ENCODE results near the gene DBF4B.

DBF4B gene

GRCh38 chr17:44778656-44779210, 70.3 kb downstream of the DBF4B start:
- DNase-seq: no peak

GRCh38 chr17:44779211-44780025, 71.0 kb downstream of the DBF4B start:
- peak; percentile 74 for DNase-seq

GRCh38 chr17:44780161-44780560, 71.7 kb downstream of the DBF4B start:
- DNase-seq: no peak

GRCh38 chr17:44780845-44781480, 72.5 kb downstream of the DBF4B start:
- no peak for DNase-seq

GRCh38 chr17:44781551-44782325, 73.3 kb downstream of the DBF4B start:
- no peak for DNase-seq

GRCh38 chr17:44782326-44782850, 73.9 kb downstream of the DBF4B start:
- DNase-seq: no peak

GRCh38 chr17:44785921-44786320, 77.5 kb downstream of the DBF4B start:
- no peak for DNase-seq

GRCh38 chr17:44786551-44787081, 78.2 kb downstream of the DBF4B start:
- DNase-seq: no peak

GRCh38 chr17:44787271-44787940, 78.9 kb downstream of the DBF4B start:
- no peak for DNase-seq

- no peak for DNase-seq
These were observed 79.7 kb downstream of the DBF4B start for GRCh38 chr17:44788139-44788538.

- no peak for DNase-seq
These were observed 83.8 kb downstream of the DBF4B start for GRCh38 chr17:44792276-44792675.

- DNase-seq: no peak
These were observed 85.7 kb downstream of the DBF4B start for GRCh38 chr17:44793885-44794842.

GRCh38 chr17:44794851-44795413, 86.5 kb downstream of the DBF4B start:
- DNase-seq: no peak

- no peak for DNase-seq
These were observed 87.0 kb downstream of the DBF4B start for GRCh38 chr17:44795421-44795820.

GRCh38 chr17:44795928-44796327, 87.5 kb downstream of the DBF4B start:
- no peak for DNase-seq

- no peak for DNase-seq
These were observed 88.3 kb downstream of the DBF4B start for GRCh38 chr17:44796731-44797130.

GRCh38 chr17:44797802-44798201, 89.3 kb downstream of the DBF4B start:
- DNase-seq: no peak

- DNase-seq: no peak
These were observed 89.9 kb downstream of the DBF4B start for GRCh38 chr17:44798356-44798755.

All from CD4-positive, alpha-beta T cell treated with Interleukin-4 for 4 hours (primary cell).